22Rv1 (cell line): ENCODE measurements around the gene USP32.

Experiments
- H3K27ac ChIP-seq: fragments of 450-650 bp; 2 replicates; pipeline ENCODE4 v1.5.1; 2017
- CTCF ChIP-seq: fragments of 450-650 bp; IDR thresholded peaks from 2 replicates; pipeline ENCODE4 v1.5.1; 2017; ENCODE audit warnings: mild to moderate bottlenecking
- ZFX ChIP-seq: fragments of 450-650 bp; IDR thresholded peaks from 2 replicates; pipeline ENCODE4 v1.6.1; 2017; ENCODE audit warnings: antibody characterized with exemption, borderline replicate concordance

The USP32 gene

GRCh38 chr17:60171753-60172079 is 220.2 kb downstream of the USP32 start:
- H3K27ac ChIP-seq, result no peak overlapping the region
- no peak for TF ChIP-seq ZFX
- no peak for TF ChIP-seq CTCF

- TF ChIP-seq ZFX (no peak), CTCF (no peak)
- H3K27ac ChIP-seq, result no peak overlapping the region
These were observed 220.8 kb downstream of the USP32 start for GRCh38 chr17:60170835-60171752.

GRCh38 chr17:60169921-60170817 is 221.8 kb downstream of the USP32 start:
- H3K27ac ChIP-seq, result no peak overlapping the region
- TF ChIP-seq CTCF (no peak), ZFX (no peak)

GRCh38 chr17:60168654-60169053 is 223.3 kb downstream of the USP32 start:
- TF ChIP-seq CTCF, result no peak
- no peak for TF ChIP-seq ZFX
- no peak overlapping the region for H3K27ac ChIP-seq

- no peak for TF ChIP-seq ZFX
- no peak for TF ChIP-seq CTCF
- no peak overlapping the region for H3K27ac ChIP-seq
These were observed 224.7 kb downstream of the USP32 start for GRCh38 chr17:60167065-60167741.

GRCh38 chr17:60165971-60166370 is 226.0 kb downstream of the USP32 start:
- H3K27ac ChIP-seq, result no peak overlapping the region
- TF ChIP-seq ZFX (no peak), CTCF (no peak)
